ENCODE data around the gene SMPD3.

The SMPD3 gene

GRCh38 chr16:68372381-68372720 lies 76.0 kb downstream of the SMPD3 start:
- peaks cover 3% of the 10 kb centered on the region; the same call in 1 of the 2 replicates for H3K27me3 ChIP-seq (ENCODE audit: low read depth, low read length)
- no peak overlapping the region for H3K4me3 ChIP-seq (ENCODE audit: low read length)
- H3K4me2 ChIP-seq (ENCODE audit: low read length): no peak overlapping the region
- no peak overlapping the region for H3K9ac ChIP-seq (ENCODE audit: low read length)
- no peaks in the 10 kb centered on the region for H3K36me3 ChIP-seq (replicated peaks; ENCODE audit: low read depth, low read length)
- no peak overlapping the region for H3K27ac ChIP-seq (ENCODE audit: low read length)
- no peaks in the 10 kb centered on the region for H3K79me2 ChIP-seq (ENCODE audit: low read length)
- H2AFZ ChIP-seq (ENCODE audit: low read depth, low read length): no peak overlapping the region
- no peaks in the 10 kb centered on the region for H3K9me3 ChIP-seq (ENCODE audit: insufficient read depth, low read length)
- no peaks in the 10 kb centered on the region for H4K20me1 ChIP-seq (ENCODE audit: insufficient read depth, low read length)
- H3K4me1 ChIP-seq (ENCODE audit: low read length): peaks cover 32% of the 10 kb centered on the region
- TF ChIP-seq CTCF (IDR thresholded peaks at IDR 0.05; ENCODE audit: low read depth, low read length) (no peak), EZH2phosphoT487 (IDR thresholded peaks at IDR 0.05; ENCODE audit: low read depth) (no peak)

GRCh38 chr16:68371706-68372380 lies 76.5 kb downstream of the SMPD3 start:
- H4K20me1 ChIP-seq (ENCODE audit: insufficient read depth, low read length): no peaks in the 10 kb centered on the region
- peaks cover 3% of the 10 kb centered on the region; the same call in 1 of the 2 replicates for H3K27me3 ChIP-seq (ENCODE audit: low read depth, low read length)
- no peak overlapping the region for H3K9ac ChIP-seq (ENCODE audit: low read length)
- no peak overlapping the region for H3K27ac ChIP-seq (ENCODE audit: low read length)
- no peaks in the 10 kb centered on the region for H3K9me3 ChIP-seq (ENCODE audit: insufficient read depth, low read length)
- no peak overlapping the region for H3K4me3 ChIP-seq (ENCODE audit: low read length)
- no peaks in the 10 kb centered on the region for H3K36me3 ChIP-seq (replicated peaks; ENCODE audit: low read depth, low read length)
- peaks cover 35% of the 10 kb centered on the region for H3K4me1 ChIP-seq (ENCODE audit: low read length)
- no peak overlapping the region for H3K4me2 ChIP-seq (ENCODE audit: low read length)
- H3K79me2 ChIP-seq (ENCODE audit: low read length): no peaks in the 10 kb centered on the region
- TF ChIP-seq CTCF (IDR thresholded peaks at IDR 0.05; ENCODE audit: low read depth, low read length) (no peak), EZH2phosphoT487 (IDR thresholded peaks at IDR 0.05; ENCODE audit: low read depth) (no peak)
- H2AFZ ChIP-seq (ENCODE audit: low read depth, low read length): no peak overlapping the region

GRCh38 chr16:68371276-68371651 lies 77.0 kb downstream of the SMPD3 start:
- Histone ChIP-seq H3K27ac (ENCODE audit: low read length) (no peak overlapping the region), H3K4me1 (ENCODE audit: low read length) (peaks cover 36% of the 10 kb centered on the region), H2AFZ (ENCODE audit: low read depth, low read length) (no peak overlapping the region), H3K36me3 (replicated peaks; ENCODE audit: low read depth, low read length) (no peaks in the 10 kb centered on the region), H3K4me3 (ENCODE audit: low read length) (no peak overlapping the region), H3K4me2 (ENCODE audit: low read length) (no peak overlapping the region), H3K9ac (ENCODE audit: low read length) (no peak overlapping the region), H3K9me3 (ENCODE audit: insufficient read depth, low read length) (no peaks in the 10 kb centered on the region), H4K20me1 (ENCODE audit: insufficient read depth, low read length) (no peaks in the 10 kb centered on the region), H3K27me3 (ENCODE audit: low read depth, low read length) (peaks cover 3% of the 10 kb centered on the region; the same call in 1 of the 2 replicates), H3K79me2 (ENCODE audit: low read length) (no peaks in the 10 kb centered on the region)
- TF ChIP-seq CTCF (IDR thresholded peaks at IDR 0.05; ENCODE audit: low read depth, low read length) (no peak), EZH2phosphoT487 (IDR thresholded peaks at IDR 0.05; ENCODE audit: low read depth) (no peak)

- no peak overlapping the region for H2AFZ ChIP-seq (ENCODE audit: low read depth, low read length)
- H3K79me2 ChIP-seq (ENCODE audit: low read length): no peaks in the 10 kb centered on the region
- peaks cover 41% of the 10 kb centered on the region for H3K4me1 ChIP-seq (ENCODE audit: low read length)
- no peak overlapping the region for H3K4me3 ChIP-seq (ENCODE audit: low read length)
- no peak for TF ChIP-seq CTCF (IDR thresholded peaks at IDR 0.05; ENCODE audit: low read depth, low read length)
- no peaks in the 10 kb centered on the region for H3K36me3 ChIP-seq (replicated peaks; ENCODE audit: low read depth, low read length)
- H3K27ac ChIP-seq (ENCODE audit: low read length): no peak overlapping the region
- no peaks in the 10 kb centered on the region for H3K9me3 ChIP-seq (ENCODE audit: insufficient read depth, low read length)
- H3K27me3 ChIP-seq (ENCODE audit: low read depth, low read length): peaks cover 3% of the 10 kb centered on the region; the same call in 1 of the 2 replicates
- no peak overlapping the region for H3K9ac ChIP-seq (ENCODE audit: low read length)
- H4K20me1 ChIP-seq (ENCODE audit: insufficient read depth, low read length): no peaks in the 10 kb centered on the region
- no peak overlapping the region; the same call in 1 of the 2 replicates for H3K4me2 ChIP-seq (ENCODE audit: low read length)
These were observed 77.6 kb downstream of the SMPD3 start for GRCh38 chr16:68370581-68371275.
